Measurements from ENCODE around the gene SH3D21.

GRCh38 chr1:36301220-36301619 lies 4.9 kb upstream of the SH3D21 start:
- TF ChIP-seq CTCF (conservative IDR thresholded peaks at IDR 0.05; ENCODE audit: low read length) (no peak), EZH2phosphoT487 (IDR thresholded peaks at IDR 0.05; ENCODE audit: borderline replicate concordance) (no peak)
